Measurements from ENCODE around the gene SH3PXD2B.
"Not testable (repeated sequence)": the region's sequence is repeated elsewhere in the genome, so short reads cannot be mapped to it uniquely, and the experiment has no call there.

SH3PXD2B gene

DNA sequence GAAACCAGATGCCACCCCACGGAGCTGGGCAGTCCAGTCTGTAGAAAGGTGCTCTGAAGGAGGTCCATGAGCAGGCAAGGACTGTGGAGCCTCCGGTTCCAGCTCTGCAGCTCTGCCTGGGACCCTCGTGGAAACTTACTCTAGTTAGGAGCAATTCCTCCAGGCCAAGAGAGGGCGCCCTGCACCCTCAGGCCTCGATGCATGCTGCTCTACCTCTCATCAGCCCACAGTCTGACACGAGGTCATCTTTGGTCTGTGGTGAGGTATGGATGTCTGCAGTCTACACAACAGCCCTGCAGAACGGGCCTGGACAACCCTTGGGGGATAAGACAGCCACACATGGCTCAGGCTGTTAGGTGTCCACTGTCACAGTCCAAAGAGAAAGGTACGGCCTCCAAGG lies 120.1 kb downstream of the SH3PXD2B start:
- DNase-seq: no peak

GRCh38 chr5:172326901-172327300 lies 127.4 kb downstream of the SH3PXD2B start:
- DNase-seq: not testable (repeated sequence)

DNA sequence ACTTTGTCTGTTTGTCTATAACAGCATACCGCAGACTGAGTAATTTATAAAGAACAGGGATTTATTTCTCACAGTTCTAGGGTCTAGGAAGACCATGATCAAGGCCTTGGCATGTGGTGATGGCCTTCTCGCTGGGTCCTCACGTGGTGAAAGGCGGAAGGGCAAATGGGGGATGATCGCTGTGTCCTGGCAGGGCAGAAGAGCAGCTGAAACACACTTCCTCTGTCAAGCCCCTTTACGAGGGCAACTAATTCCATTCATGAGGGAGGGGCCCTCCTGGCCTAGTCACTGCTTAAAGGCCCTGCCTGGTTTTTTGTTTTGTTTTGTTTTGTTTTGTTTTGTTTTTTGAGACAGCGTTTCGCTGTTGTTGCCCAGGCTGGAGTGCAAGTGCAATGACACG lies 128.9 kb downstream of the SH3PXD2B start:
- no peak for DNase-seq

DNA sequence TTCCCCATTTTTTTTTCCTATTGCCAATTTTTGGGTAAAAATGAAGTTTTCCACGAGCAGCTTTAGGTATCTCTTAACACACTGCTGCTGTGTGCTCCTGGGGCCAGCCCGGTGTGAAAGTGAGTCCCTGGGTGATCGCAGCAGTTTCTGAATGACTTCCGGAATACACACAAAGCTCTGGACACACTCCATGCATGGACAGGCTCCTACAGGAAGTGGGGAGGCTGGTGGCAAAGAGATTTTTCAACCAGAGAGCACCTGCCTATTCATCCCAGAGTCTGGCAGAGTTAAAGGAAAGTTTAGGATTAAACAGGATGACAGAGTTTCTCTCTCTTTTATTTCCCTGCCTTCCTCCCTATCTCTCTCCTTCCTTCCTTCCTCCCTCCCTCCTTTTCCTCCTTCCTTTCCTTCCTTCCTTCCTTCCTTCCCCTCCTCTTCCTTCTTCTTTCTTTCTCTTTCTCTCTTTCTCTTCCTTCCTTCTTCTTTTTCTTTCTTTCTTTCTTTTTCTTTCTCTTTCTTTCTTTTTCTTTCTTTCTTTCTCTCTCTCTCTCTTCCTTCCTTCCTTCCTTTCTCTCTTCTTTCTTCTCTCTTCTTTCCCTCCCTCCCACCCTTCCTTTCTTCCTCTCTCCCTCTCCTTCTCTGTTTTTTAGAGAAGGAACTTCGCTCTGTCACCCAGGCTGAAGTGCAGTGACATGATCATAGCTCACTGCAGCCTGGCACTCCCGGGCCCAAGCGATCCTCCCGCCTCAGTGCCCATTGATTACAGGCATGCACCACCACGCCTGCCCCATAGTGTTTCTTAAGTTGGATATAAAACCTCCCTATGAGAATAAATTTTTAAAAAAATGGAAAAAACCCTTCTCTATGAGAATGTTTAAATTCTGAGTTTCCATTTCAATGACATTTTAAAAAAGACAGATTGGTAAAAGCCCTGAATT lies 132.0 kb downstream of the SH3PXD2B start:
- no peak for DNase-seq

GRCh38 chr5:172321593-172321992 lies 132.7 kb downstream of the SH3PXD2B start:
- DNase-seq: no peak

GRCh38 chr5:172319708-172320441 lies 134.4 kb downstream of the SH3PXD2B start:
- DNase-seq: no peak

DNA sequence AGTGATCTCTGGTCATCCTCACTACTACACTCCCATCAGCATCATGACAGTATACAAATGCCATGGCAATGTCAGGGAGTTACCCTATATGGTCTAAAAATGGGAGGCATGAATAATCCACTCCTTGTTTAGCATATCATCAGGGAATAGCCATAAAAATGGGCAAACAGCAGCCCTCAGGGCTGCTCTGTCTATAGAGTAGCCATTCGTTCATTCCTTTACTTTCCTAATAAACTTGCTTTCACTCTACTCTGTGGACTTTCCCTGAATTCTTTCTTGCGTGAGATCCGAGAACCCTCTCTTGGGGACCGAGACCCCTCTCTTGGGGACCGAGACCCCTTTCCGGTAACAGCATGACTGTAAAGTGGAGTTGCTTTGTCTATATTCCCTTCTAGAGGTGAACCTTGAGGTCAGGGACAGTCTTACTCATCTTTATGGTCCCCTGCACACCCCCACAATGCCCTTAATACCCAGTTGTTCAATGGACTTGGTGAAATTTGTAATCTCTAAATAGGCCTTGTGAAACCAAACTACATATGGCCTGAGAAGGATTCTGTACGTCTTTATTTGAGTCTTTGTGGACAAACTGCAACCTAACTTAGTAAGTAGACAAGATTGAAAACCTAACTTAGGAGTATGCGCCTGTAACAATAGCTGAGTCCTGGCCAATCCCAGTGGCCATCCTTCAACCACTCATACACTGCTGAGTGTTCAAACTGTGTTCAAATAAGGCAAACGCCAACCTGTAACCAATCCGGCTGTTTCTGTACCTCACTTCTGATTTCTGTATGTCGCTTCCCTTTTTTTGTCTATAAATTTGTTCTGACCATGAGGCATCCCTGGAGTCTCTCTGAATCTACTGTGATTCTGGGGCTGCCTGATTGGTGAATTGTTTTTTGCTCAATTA lies 138.5 kb downstream of the SH3PXD2B start:
- DNase-seq: no peak

GRCh38 chr5:172313915-172314314 lies 140.4 kb downstream of the SH3PXD2B start:
- no peak for DNase-seq

- DNase-seq: no peak
Measured at GRCh38 chr5:172312286-172312685, 142.0 kb downstream of the SH3PXD2B start.

- DNase-seq: no peak
Measured at GRCh38 chr5:172311605-172312004, 142.7 kb downstream of the SH3PXD2B start.

DNA sequence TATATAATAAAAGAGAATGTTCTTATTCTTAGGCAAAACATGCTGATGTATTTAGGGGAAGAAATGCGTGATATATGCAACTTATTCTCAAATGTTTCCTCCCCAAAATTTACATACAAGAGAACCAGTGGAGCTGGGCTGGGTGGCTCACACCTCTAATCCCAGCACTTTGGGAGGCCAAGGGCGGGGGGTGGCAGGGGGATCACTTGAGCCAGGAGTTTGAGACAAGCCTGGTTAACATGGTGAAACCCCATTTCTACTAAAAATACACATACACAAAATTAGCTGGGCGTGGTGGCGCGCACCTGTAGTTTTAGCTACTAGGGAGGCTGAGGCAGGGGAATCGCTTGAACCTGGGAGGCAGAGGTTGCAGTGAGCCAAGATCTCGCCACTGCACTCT lies 143.3 kb downstream of the SH3PXD2B start:
- DNase-seq: no peak

GRCh38 chr5:172305380-172305779 lies 148.9 kb downstream of the SH3PXD2B start:
- no peak for DNase-seq

DNA sequence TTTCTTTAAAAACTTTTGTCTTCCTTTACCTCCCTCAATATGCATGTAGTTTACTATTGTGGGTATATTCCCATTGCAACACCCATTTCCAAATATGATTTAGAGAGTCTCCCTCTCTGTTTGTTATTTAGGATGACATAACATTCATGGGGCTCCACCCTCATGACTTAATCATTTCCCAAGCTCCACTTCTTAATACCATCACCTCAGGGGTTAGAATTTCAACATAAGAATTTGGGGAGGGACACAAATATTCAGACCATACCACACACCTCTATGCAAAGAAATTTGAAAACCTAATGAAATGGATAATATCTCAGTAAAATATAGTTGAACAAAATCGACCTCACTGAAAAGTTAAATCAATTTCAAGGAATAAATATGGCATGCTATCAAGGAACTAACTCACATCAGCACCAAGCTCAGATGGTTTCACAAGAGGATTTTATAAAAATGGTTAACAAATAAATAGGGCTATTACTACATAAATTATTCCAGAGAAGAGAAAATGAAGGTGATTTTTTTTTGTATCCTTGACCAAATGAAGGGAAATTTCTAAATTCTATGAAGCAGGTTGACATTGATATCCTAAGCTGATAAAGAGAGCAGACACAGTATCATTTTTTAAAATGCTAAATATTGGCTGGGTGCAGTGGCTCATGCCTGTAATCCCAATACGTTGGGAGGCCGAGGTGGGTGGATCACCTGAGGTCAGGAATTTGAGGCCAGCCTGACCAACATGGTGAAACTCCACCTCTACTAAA lies 150.6 kb downstream of the SH3PXD2B start:
- DNase-seq: no peak

DNA sequence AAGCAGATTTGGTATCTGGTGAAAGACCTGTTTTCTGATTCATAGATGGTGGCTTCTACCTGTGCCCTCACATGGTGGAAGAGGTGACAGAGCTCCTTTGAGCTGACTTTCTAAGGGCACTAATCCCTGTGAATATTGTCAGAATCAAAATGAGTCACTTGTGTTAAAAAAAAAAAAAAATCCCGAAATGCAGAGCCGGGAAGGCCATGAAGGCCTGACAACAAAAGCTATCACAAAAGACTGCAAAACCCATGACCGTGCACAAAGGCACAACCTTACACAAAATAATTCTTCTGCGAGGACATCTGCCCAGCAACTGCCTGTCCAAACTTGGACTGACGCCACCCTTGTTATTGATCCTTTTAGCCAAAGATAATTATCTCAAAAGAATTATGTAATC lies 151.2 kb downstream of the SH3PXD2B start:
- DNase-seq: no peak

- DNase-seq: no peak
Measured at GRCh38 chr5:172302047-172302710, 152.1 kb downstream of the SH3PXD2B start.

- no peak for DNase-seq
Measured at GRCh38 chr5:172299916-172300439, 154.3 kb downstream of the SH3PXD2B start.

- DNase-seq: no peak
Measured at GRCh38 chr5:172294831-172295230, 159.5 kb downstream of the SH3PXD2B start.

- DNase-seq: no peak
Measured at GRCh38 chr5:172293745-172294342, 160.5 kb downstream of the SH3PXD2B start.

GRCh38 chr5:172293054-172293744 lies 161.1 kb downstream of the SH3PXD2B start:
- peak; percentile 33 to 78 for DNase-seq

DNA sequence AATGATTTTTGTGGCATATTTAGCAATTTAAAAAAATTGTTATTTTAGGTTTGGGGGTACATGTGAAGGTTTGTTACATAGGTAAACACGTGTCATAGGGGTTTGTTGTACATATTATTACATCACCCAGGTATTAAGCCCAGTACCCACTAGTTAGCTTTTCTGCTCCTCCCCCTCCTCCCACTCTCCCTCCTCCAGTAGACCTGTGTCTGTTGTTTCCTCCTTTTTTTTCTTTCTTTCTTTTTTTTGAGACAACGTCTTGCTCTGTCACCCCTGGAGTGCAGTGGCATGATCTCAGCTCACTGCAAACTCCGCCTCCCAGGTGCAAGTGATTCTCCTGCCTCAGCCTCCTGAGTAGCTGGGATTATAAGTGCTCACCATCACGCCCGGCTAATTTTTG lies 162.5 kb downstream of the SH3PXD2B start:
- DNase-seq: not testable (repeated sequence)

All from bone marrow (tissue), 2 donors.